Kidney (tissue), 14 donors: Measurements from ENCODE around the gene KCNC1. TPM values are rescaled to one million over a fixed set of nuclear protein-coding genes. Genes with fewer than 3 reads are reported as not detected.

Experiments
- DNase-seq, 5 donors: peaks; one replicate each; pipeline ENCODE4 v3.0.0-alpha.2; 2013 to 2020
- FAIRE-seq: peaks from 2 replicates; lab custom pipeline; 2012; peaks lifted over from hg19 to GRCh38; lab: Jason Lieb, UNC
- H3K27ac ChIP-seq, 2 donors: one replicate each; pipeline ENCODE4 v1.7.0; 2013; ENCODE audit warnings: low read depth in 2 of 2, low read length in 2 of 2, inconsistent platforms in 1 of 2
- H3K27me3 ChIP-seq: one replicate; pipeline ENCODE4 v1.7.1; 2013; ENCODE audit warnings: low read length, inconsistent platforms; ENCODE audit not compliant: control insufficient read depth, insufficient read depth
- H3K36me3 ChIP-seq, 3 donors: one replicate each; pipeline versions ENCODE4 v1.7.0 to v1.7.1; 2013; ENCODE audit warnings: low read length in 3 of 3, control low read depth in 1 of 3, inconsistent platforms in 1 of 3; ENCODE audit not compliant: insufficient read depth in 3 of 3, control insufficient read depth in 2 of 3
- H3K4me1 ChIP-seq, 3 donors: one replicate each; pipeline versions ENCODE4 v1.7.0 to v1.7.1; 2013; ENCODE audit warnings: low read length in 3 of 3, inconsistent platforms in 1 of 3, low read depth in 1 of 3; ENCODE audit not compliant: control insufficient read depth in 2 of 3, insufficient read depth in 2 of 3
- H3K4me3 ChIP-seq, 3 donors: one replicate each; pipeline versions ENCODE4 v1.7.0 to v1.8.1; 2013; ENCODE audit warnings: low read length in 3 of 3, control low read depth in 1 of 3, inconsistent platforms in 1 of 3
- H3K9ac ChIP-seq, 3 donors: one replicate each; pipeline versions ENCODE4 v1.7.0 to v1.7.1; 2013; ENCODE audit warnings: low read length in 3 of 3, control low read depth in 1 of 3, inconsistent platforms in 1 of 3
- H3K9me3 ChIP-seq, 3 donors: one replicate each; pipeline versions ENCODE4 v1.7.0 to v1.7.1; 2013; ENCODE audit warnings: low read length in 3 of 3, control low read depth in 1 of 3, inconsistent platforms in 1 of 3; ENCODE audit not compliant: control insufficient read depth in 2 of 3, insufficient read depth in 1 of 3
- CTCF ChIP-seq: IDR thresholded peaks from 3 replicates; pipeline ENCODE4 v1.5.1; 2012; ENCODE audit warnings: mild to moderate bottlenecking, moderate library complexity, borderline replicate concordance; ENCODE audit not compliant: insufficient read depth; ENCODE audit errors: extremely low read depth
- intact Hi-C: fragments of 100-400 bp; cut with DNase I; formaldehyde crosslinking; loops from one replicate; pipeline ENCODE4 v1.11.1; 2022
- polyA plus RNA-seq: library from polyadenylated mRNA; stranded (reverse); fragments of 350-450 nt; fragmentation: Illumina TruSeq; extraction: RNeasy Lipid Tissue Mini Kit (QIAGEN cat#74804); gene quantifications from one replicate; pipeline ENCODE4 v1.2.3, GENCODE V29; 2014; ENCODE audit warnings: low read depth, low replicate concordance; ENCODE audit not compliant: insufficient read depth
- total RNA-seq: library from RNA; stranded (reverse); fragmentation: NEBNext Ultra II Directional; extraction: Animal tissue kit (Norgen Biotek cat#: 25700); gene quantifications from one replicate; pipeline ENCODE4 v1.2.1, GENCODE V29; 2021
- donor health status: control.
- donor health status: control.
- donor health status: control.
- donor health status: control.
- donor health status: control.
- donor health status: DM: yes; HTN: yes; CAD: no.
- donor health status: Normal renal cell carcinoma (clear cell type).

KCNC1 gene
- total and polyA plus RNA-seq, 2 donors from 2014 or later, result 0.03 TPM; not detected in 1

DNA sequence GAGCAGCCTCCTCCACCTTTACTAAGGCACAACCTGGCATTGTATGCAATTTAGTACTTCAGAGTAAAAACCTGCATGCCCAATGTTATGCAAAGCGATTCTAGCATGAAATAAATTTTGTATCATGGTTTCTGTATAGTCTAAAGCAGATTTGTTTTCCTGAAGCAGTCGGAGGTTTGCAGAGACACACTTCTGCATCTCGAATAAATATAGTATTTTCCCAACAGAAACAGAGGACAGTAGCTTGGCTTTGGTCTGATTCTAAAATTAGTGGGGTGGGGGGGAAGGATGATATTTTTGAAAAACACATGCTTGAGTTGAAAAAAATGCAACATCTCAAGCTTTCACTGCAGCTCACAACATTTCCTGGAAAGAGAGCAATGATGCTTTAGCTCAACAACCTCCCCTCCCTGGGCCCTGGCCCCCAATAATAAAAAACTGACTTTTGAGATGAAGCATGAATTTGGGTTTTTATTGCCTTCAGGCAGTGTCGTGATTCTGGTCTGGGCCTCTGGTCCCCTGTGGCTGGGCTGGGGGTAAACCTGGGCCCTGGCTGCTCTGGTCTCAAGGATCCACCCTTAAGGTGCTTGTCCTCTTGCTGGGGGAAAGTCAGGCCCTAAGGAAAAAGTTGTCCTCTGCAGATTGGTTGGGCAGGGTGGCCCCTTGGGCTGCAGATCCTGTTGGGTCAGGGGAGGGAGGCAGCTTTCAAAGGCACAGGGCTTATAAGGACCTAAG, 48.2 kb downstream of the KCNC1 start:
- H3K27ac ChIP-seq, result no peak overlapping the region
- no peaks in the 10 kb centered on the region for H3K4me1 ChIP-seq
- no peaks in the 10 kb centered on the region for H3K36me3 ChIP-seq
- FAIRE-seq (no peak), DNase-seq (no peak)
- TF ChIP-seq CTCF, result no peak
- H3K9ac ChIP-seq, result no peak overlapping the region
- H3K9me3 ChIP-seq, result no peaks in the 10 kb centered on the region
- intact Hi-C loops, result no loop called here
- no peaks in the 10 kb centered on the region for H3K27me3 ChIP-seq
- no peak overlapping the region for H3K4me3 ChIP-seq

DNA sequence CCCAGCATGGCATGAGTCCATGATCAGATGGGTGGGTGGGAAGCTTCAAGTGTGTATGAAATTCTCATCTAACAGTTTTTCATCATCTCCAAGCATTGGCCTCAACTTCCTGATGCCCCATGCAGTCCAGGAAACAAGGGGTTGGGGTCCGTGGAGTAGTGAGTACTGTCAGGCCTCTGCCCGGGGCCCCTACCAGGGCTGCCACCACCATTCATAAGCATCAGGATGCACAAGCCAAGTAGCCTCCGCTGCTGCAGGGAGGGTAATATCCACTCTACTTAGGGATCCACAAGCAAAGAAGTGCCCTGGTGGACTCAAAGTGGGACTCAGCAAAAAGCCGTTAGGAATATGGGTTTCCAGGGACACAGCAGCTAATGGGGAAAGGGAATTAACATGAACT, 49.3 kb downstream of the KCNC1 start:
- Histone ChIP-seq H3K36me3 (no peaks in the 10 kb centered on the region), H3K4me1 (no peaks in the 10 kb centered on the region), H3K9me3 (no peaks in the 10 kb centered on the region), H3K27me3 (no peaks in the 10 kb centered on the region), H3K4me3 (no peak overlapping the region), H3K9ac (no peak overlapping the region), H3K27ac (no peak overlapping the region)
- FAIRE-seq, result no peak
- DNase-seq, result no peak
- TF ChIP-seq CTCF, result no peak
- intact Hi-C loops, result no loop called here

- Histone ChIP-seq H3K9me3 (no peaks in the 10 kb centered on the region), H3K36me3 (no peaks in the 10 kb centered on the region), H3K27ac (no peak overlapping the region), H3K27me3 (no peaks in the 10 kb centered on the region), H3K4me3 (no peak overlapping the region), H3K4me1 (no peaks in the 10 kb centered on the region), H3K9ac (no peak overlapping the region)
- intact Hi-C loops, result no loop called here
- DNase-seq, result peak in 2 of 5 donors; percentile 6 to 16
- no peak for TF ChIP-seq CTCF
- FAIRE-seq, result no peak
Observed at GRCh38 chr11:17786824-17787525, 52.4 kb downstream of the KCNC1 start.
